GM23338 (cell line): ENCODE measurements around the gene SEMA3E. TPM values are rescaled to one million over a fixed set of nuclear protein-coding genes. Genes with fewer than 3 reads are reported as not detected.

Experiments
- ATAC-seq: fragments of 200-7000 bp; cut with Tn5 transposase; 3 replicates; pipeline ENCODE4 v1.9.1; 2020
- DNase-seq: peaks from one replicate; pipeline ENCODE4 v3.0.0-alpha.2; 2015; ENCODE audit warnings: low spot score
- H2AFZ ChIP-seq: fragments of 200-600 bp; sonication (generic); 2 replicates; pipeline ENCODE4 v1.8.0; 2016; ENCODE audit warnings: antibody characterized with exemption, mild to moderate bottlenecking, moderate library complexity
- H3F3A ChIP-seq: fragments of 200-600 bp; sonication (generic); replicated peaks from 2 replicates; pipeline ENCODE4 v1.8.0; 2017; ENCODE audit warnings: antibody characterized with exemption, mixed run types, low read depth
- H3K27ac ChIP-seq: fragments of 200-600 bp; sonication (generic); 2 replicates; pipeline ENCODE4 v1.6.1; 2016; ENCODE audit warnings: low read depth
- H3K27me3 ChIP-seq: fragments of 200-600 bp; sonication (generic); 2 replicates; pipeline ENCODE4 v1.8.0; 2016; ENCODE audit warnings: mild to moderate bottlenecking, mixed run types, moderate library complexity; ENCODE audit not compliant: insufficient read depth
- H3K36me3 ChIP-seq: fragments of 200-600 bp; sonication (generic); 2 replicates; pipeline ENCODE4 v1.8.0; 2016; ENCODE audit warnings: mild to moderate bottlenecking; ENCODE audit not compliant: insufficient read depth
- H3K4me1 ChIP-seq: fragments of 200-600 bp; sonication (generic); 2 replicates; pipeline ENCODE4 v1.8.0; 2016; ENCODE audit warnings: mild to moderate bottlenecking, moderate library complexity; ENCODE audit not compliant: insufficient read depth
- H3K4me2 ChIP-seq: fragments of 200-600 bp; sonication (generic); 2 replicates; pipeline ENCODE4 v1.7.1; 2017; ENCODE audit warnings: mixed run types
- H3K4me3 ChIP-seq: fragments of 200-600 bp; sonication (generic); 2 replicates; pipeline ENCODE4 v1.6.1; 2016; ENCODE audit warnings: mixed run types
- H3K79me2 ChIP-seq: fragments of 200-600 bp; sonication (generic); replicated peaks from 2 replicates; pipeline ENCODE4 v1.8.0; 2017; ENCODE audit warnings: mild to moderate bottlenecking; ENCODE audit not compliant: insufficient read depth
- H3K9me2 ChIP-seq: fragments of 200-600 bp; sonication (generic); 2 replicates; pipeline ENCODE4 v1.8.0; 2017; ENCODE audit not compliant: insufficient read depth
- H4K20me1 ChIP-seq: fragments of 200-600 bp; sonication (generic); replicated peaks from 2 replicates; pipeline ENCODE4 v1.8.0; 2017; ENCODE audit warnings: mild to moderate bottlenecking; ENCODE audit not compliant: insufficient read depth
- H3K27ac Mint-ChIP-seq: 2 replicates; pipeline ENCODE4 v1.8.0; 2020; ENCODE audit warnings: inconsistent platforms, mild to moderate bottlenecking, moderate library complexity, mixed read lengths
- H3K27me3 Mint-ChIP-seq: 3 replicates; pipeline ENCODE4 v1.8.0; 2022; ENCODE audit warnings: low read depth, mild to moderate bottlenecking, moderate library complexity, mixed read lengths, inconsistent platforms; ENCODE audit not compliant: insufficient read depth, poor library complexity
- H3K36me3 Mint-ChIP-seq: 3 replicates; pipeline ENCODE4 v1.8.0; 2021; ENCODE audit warnings: low read depth, mild to moderate bottlenecking, inconsistent platforms, moderate library complexity, mixed read lengths
- H3K4me1 Mint-ChIP-seq: 3 replicates; pipeline ENCODE4 v1.8.0; 2020; ENCODE audit warnings: mild to moderate bottlenecking, inconsistent platforms, mixed read lengths
- H3K4me3 Mint-ChIP-seq: 3 replicates; pipeline ENCODE4 v1.8.0; 2021; ENCODE audit warnings: moderate library complexity, mild to moderate bottlenecking, inconsistent platforms, mixed read lengths
- H3K9me3 Mint-ChIP-seq: 3 replicates; pipeline ENCODE4 v1.8.0; 2020; ENCODE audit warnings: moderate library complexity, mild to moderate bottlenecking, inconsistent platforms, mixed read lengths
- CREB1 ChIP-seq: fragments of 250-450 bp; sonication (Bioruptor Pico); IDR thresholded peaks from 2 replicates; pipeline ENCODE4 v1.5.0; 2020; ENCODE audit warnings: low read depth, mild to moderate bottlenecking, moderate library complexity
- CTCF ChIP-seq, 2 experiments: fragments of 200-600 bp in 1 of 2; sonication (generic) in 1 of 2; conservative IDR thresholded peaks; 2 replicates each; pipeline versions ENCODE4 v1.5.1 to v1.6.1; 2016 to 2017; ENCODE audit warnings: antibody characterized with exemption in 2 of 2, low read depth in 2 of 2, mild to moderate bottlenecking in 2 of 2, moderate library complexity in 1 of 2
- EZH2 ChIP-seq: fragments of 200-600 bp; sonication (generic); IDR thresholded peaks from one replicate; pipeline ENCODE4 v1.8.0; 2017; ENCODE audit warnings: antibody characterized with exemption, mild to moderate bottlenecking, low read depth; ENCODE audit not compliant: unreplicated experiment
- EZH2phosphoT487 ChIP-seq: fragments of 200-600 bp; sonication (generic); IDR thresholded peaks from one replicate; pipeline ENCODE4 v1.8.1; 2018; ENCODE audit warnings: antibody characterized with exemption; ENCODE audit not compliant: unreplicated experiment
- JUNB ChIP-seq: IDR thresholded peaks from one replicate; pipeline ENCODE4 v1.6.1; 2016; ENCODE audit warnings: antibody characterized with exemption; ENCODE audit not compliant: unreplicated experiment
- POLR2AphosphoS5 ChIP-seq: IDR thresholded peaks from 2 replicates; pipeline ENCODE4 v1.6.1; 2016; ENCODE audit warnings: antibody characterized with exemption, low read depth
- polyA plus RNA-seq: library from polyadenylated mRNA; unstranded; fragments of >200 nt; fragmentation: Nextera tagmentation; extraction: Ambion mirVana; gene quantifications from 2 replicates; pipeline ENCODE4 v1.2.1, GENCODE V29; 2016
- total RNA-seq: library from RNA; depleted of rRNA; stranded (reverse); fragments of >200 nt; shearing (Covaris generic); gene quantifications from 2 replicates; pipeline ENCODE4 v1.2.3, GENCODE V29; 2014
- TF ChIP-seq, protein P1 (sequence below): fragments of 250-450 bp; sonication (Bioruptor Pico); IDR thresholded peaks from 2 replicates; pipeline ENCODE4 v1.5.0; 2020; ENCODE audit warnings: mild to moderate bottlenecking, moderate library complexity
- TF ChIP-seq, protein P2 (sequence below): IDR thresholded peaks from 2 replicates; pipeline ENCODE4 v1.6.1; 2016; ENCODE audit warnings: antibody characterized with exemption
- TF ChIP-seq, protein P3 (sequence below): IDR thresholded peaks from one replicate; pipeline ENCODE4 v1.6.1; 2018; ENCODE audit warnings: antibody characterized with exemption; ENCODE audit not compliant: unreplicated experiment

The SEMA3E gene
- total and polyA plus RNA-seq, 2 experiments from 2014 or later: 5.4 to 15.7 TPM

DNA sequence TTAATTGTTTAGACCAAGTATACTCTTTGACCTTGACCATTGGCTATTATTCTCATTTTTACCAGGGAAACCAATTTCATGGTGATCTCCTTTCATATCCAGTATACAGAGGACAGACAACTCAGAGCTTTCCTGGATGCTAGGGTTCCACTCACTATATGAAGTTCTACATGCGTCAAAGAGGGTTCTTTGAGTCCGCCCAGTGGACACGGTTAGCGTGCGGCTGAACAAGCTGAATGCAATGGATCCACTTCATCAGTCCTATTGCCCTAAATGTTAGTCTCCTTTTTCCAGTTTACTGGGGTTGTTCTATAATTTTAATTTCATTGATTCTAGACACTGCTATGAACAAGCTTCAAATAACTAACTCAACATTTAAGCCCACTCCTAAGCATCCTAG, 323.9 kb downstream of the SEMA3E start:
- Histone ChIP-seq H3K36me3 (no peaks in the 10 kb centered on the region), H3F3A (no peaks in the 10 kb centered on the region), H4K20me1 (no peaks in the 10 kb centered on the region), H3K4me3 (no peak overlapping the region), H3K27me3 (no peaks in the 10 kb centered on the region), H3K4me1 (no peaks in the 10 kb centered on the region), H3K27ac (no peak overlapping the region), H3K9me2 (no peaks in the 10 kb centered on the region), H2AFZ (no peak overlapping the region), H3K79me2 (no peaks in the 10 kb centered on the region), H3K4me2 (no peak overlapping the region)
- no peaks in the 10 kb centered on the region for H3K36me3 Mint-ChIP-seq
- H3K9me3 Mint-ChIP-seq: no peaks in the 10 kb centered on the region
- no peak for TF ChIP-seq POLR2AphosphoS5
- TF ChIP-seq, protein P1, sequence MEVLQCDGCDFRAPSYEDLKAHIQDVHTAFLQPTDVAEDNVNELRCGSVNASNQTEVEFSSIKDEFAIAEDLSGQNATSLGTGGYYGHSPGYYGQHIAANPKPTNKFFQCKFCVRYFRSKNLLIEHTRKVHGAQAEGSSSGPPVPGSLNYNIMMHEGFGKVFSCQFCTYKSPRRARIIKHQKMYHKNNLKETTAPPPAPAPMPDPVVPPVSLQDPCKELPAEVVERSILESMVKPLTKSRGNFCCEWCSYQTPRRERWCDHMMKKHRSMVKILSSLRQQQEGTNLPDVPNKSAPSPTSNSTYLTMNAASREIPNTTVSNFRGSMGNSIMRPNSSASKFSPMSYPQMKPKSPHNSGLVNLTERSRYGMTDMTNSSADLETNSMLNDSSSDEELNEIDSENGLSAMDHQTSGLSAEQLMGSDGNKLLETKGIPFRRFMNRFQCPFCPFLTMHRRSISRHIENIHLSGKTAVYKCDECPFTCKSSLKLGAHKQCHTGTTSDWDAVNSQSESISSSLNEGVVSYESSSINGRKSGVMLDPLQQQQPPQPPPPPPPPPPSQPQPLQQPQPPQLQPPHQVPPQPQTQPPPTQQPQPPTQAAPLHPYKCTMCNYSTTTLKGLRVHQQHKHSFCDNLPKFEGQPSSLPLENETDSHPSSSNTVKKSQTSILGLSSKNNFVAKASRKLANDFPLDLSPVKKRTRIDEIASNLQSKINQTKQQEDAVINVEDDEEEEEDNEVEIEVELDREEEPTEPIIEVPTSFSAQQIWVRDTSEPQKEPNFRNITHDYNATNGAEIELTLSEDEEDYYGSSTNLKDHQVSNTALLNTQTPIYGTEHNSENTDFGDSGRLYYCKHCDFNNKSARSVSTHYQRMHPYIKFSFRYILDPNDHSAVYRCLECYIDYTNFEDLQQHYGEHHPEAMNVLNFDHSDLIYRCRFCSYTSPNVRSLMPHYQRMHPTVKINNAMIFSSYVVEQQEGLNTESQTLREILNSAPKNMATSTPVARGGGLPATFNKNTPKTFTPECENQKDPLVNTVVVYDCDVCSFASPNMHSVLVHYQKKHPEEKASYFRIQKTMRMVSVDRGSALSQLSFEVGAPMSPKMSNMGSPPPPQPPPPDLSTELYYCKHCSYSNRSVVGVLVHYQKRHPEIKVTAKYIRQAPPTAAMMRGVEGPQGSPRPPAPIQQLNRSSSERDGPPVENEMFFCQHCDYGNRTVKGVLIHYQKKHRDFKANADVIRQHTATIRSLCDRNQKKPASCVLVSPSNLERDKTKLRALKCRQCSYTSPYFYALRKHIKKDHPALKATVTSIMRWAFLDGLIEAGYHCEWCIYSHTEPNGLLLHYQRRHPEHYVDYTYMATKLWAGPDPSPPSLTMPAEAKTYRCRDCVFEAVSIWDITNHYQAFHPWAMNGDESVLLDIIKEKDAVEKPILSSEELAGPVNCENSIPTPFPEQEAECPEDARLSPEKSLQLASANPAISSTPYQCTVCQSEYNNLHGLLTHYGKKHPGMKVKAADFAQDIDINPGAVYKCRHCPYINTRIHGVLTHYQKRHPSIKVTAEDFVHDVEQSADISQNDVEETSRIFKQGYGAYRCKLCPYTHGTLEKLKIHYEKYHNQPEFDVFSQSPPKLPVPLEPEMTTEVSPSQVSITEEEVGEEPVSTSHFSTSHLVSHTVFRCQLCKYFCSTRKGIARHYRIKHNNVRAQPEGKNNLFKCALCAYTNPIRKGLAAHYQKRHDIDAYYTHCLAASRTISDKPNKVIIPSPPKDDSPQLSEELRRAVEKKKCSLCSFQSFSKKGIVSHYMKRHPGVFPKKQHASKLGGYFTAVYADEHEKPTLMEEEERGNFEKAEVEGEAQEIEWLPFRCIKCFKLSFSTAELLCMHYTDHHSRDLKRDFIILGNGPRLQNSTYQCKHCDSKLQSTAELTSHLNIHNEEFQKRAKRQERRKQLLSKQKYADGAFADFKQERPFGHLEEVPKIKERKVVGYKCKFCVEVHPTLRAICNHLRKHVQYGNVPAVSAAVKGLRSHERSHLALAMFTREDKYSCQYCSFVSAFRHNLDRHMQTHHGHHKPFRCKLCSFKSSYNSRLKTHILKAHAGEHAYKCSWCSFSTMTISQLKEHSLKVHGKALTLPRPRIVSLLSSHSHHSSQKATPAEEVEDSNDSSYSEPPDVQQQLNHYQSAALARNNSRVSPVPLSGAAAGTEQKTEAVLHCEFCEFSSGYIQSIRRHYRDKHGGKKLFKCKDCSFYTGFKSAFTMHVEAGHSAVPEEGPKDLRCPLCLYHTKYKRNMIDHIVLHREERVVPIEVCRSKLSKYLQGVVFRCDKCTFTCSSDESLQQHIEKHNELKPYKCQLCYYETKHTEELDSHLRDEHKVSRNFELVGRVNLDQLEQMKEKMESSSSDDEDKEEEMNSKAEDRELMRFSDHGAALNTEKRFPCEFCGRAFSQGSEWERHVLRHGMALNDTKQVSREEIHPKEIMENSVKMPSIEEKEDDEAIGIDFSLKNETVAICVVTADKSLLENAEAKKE (CRISPR knock-in tag): no peak
- TF ChIP-seq EZH2: no peak
- TF ChIP-seq JUNB: no peak
- no peak for TF ChIP-seq CREB1 (CRISPR knock-in tag)
- no peak for TF ChIP-seq CTCF (conservative IDR thresholded peaks at IDR 0.05; ENCODE audit: low read depth in 2 of 2)
- TF ChIP-seq, protein P2, sequence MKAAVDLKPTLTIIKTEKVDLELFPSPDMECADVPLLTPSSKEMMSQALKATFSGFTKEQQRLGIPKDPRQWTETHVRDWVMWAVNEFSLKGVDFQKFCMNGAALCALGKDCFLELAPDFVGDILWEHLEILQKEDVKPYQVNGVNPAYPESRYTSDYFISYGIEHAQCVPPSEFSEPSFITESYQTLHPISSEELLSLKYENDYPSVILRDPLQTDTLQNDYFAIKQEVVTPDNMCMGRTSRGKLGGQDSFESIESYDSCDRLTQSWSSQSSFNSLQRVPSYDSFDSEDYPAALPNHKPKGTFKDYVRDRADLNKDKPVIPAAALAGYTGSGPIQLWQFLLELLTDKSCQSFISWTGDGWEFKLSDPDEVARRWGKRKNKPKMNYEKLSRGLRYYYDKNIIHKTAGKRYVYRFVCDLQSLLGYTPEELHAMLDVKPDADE: no peak
- TF ChIP-seq, protein P3, sequence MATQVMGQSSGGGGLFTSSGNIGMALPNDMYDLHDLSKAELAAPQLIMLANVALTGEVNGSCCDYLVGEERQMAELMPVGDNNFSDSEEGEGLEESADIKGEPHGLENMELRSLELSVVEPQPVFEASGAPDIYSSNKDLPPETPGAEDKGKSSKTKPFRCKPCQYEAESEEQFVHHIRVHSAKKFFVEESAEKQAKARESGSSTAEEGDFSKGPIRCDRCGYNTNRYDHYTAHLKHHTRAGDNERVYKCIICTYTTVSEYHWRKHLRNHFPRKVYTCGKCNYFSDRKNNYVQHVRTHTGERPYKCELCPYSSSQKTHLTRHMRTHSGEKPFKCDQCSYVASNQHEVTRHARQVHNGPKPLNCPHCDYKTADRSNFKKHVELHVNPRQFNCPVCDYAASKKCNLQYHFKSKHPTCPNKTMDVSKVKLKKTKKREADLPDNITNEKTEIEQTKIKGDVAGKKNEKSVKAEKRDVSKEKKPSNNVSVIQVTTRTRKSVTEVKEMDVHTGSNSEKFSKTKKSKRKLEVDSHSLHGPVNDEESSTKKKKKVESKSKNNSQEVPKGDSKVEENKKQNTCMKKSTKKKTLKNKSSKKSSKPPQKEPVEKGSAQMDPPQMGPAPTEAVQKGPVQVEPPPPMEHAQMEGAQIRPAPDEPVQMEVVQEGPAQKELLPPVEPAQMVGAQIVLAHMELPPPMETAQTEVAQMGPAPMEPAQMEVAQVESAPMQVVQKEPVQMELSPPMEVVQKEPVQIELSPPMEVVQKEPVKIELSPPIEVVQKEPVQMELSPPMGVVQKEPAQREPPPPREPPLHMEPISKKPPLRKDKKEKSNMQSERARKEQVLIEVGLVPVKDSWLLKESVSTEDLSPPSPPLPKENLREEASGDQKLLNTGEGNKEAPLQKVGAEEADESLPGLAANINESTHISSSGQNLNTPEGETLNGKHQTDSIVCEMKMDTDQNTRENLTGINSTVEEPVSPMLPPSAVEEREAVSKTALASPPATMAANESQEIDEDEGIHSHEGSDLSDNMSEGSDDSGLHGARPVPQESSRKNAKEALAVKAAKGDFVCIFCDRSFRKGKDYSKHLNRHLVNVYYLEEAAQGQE: no peak
- TF ChIP-seq EZH2phosphoT487: no peak
- DNase-seq (no peak), ATAC-seq (no peak)
- H3K4me3 Mint-ChIP-seq: no peak overlapping the region
- no peak overlapping the region for H3K27ac Mint-ChIP-seq
- H3K4me1 Mint-ChIP-seq: no peaks in the 10 kb centered on the region
- no peaks in the 10 kb centered on the region for H3K27me3 Mint-ChIP-seq
